K562 (cell line): ENCODE data around the gene UNC5B. TPM values are rescaled to one million over a fixed set of nuclear protein-coding genes. Genes with fewer than 3 reads are reported as not detected.

Experiments
- ARID1B ChIP-seq: fragments of 450-650 bp; IDR thresholded peaks from 2 replicates; pipeline ENCODE4 v1.6.1; 2016; ENCODE audit warnings: antibody characterized with exemption, mild to moderate bottlenecking, inconsistent platforms
- BRD9 ChIP-seq: fragments of 450-650 bp; IDR thresholded peaks from 2 replicates; pipeline ENCODE4 v1.6.1; 2018; ENCODE audit warnings: low read depth; ENCODE audit not compliant: partially characterized antibody
- CXXC5 ChIP-seq: fragments of 250-450 bp; sonication (Bioruptor Pico); IDR thresholded peaks from 2 replicates; pipeline ENCODE4 v1.8.0; 2022; ENCODE audit warnings: inconsistent platforms, mild to moderate bottlenecking, moderate library complexity
- DACH1 ChIP-seq: fragments of 450-650 bp; IDR thresholded peaks from 2 replicates; pipeline ENCODE4 v1.6.1; 2018; ENCODE audit not compliant: partially characterized antibody
- EWSR1 ChIP-seq: fragments of 450-650 bp; IDR thresholded peaks from 2 replicates; pipeline ENCODE4 v1.6.1; 2018; ENCODE audit warnings: borderline replicate concordance, mild to moderate bottlenecking, low read depth, moderate library complexity; ENCODE audit not compliant: partially characterized antibody
- FOSL1 ChIP-seq: fragments of 200-800 bp; sonication (Bioruptor generic); conservative IDR thresholded peaks from 2 replicates; pipeline ENCODE4 v1.6.1; 2016; ENCODE audit warnings: missing genetic modification characterization, missing compliant biosample characterization
- FUS ChIP-seq: fragments of 200-400 bp; formaldehyde crosslinking; optimal IDR thresholded peaks from 2 replicates; pipeline ENCODE3; 2017; ENCODE audit warnings: low read depth, low read length
- HCFC1 ChIP-seq: IDR thresholded peaks from 2 replicates; pipeline ENCODE4 v1.6.1; 2012; ENCODE audit warnings: low read depth, low read length, improper control_type of control experiment
- HDGF ChIP-seq: fragments of 450-650 bp; IDR thresholded peaks from 2 replicates; pipeline ENCODE4 v1.6.1; 2016
- HMG20B ChIP-seq: fragments of 250-450 bp; sonication (Bioruptor Pico); IDR thresholded peaks from 2 replicates; pipeline ENCODE4 v1.5.0; 2021; ENCODE audit warnings: mild to moderate bottlenecking
- JUN ChIP-seq, 2 experiments: sonication (generic) in 1 of 2; formaldehyde crosslinking in 1 of 2; IDR thresholded peaks; 2 replicates each; pipeline versions ENCODE4 v1.6.1 to v1.8.0; 2012 to 2022; ENCODE audit warnings: borderline replicate concordance in 2 of 2, mild to moderate bottlenecking in 2 of 2, improper control_type of control experiment in 1 of 2, low read depth in 1 of 2, low read length in 1 of 2, missing genetic modification reagents in 1 of 2
- KDM5B ChIP-seq: fragments of 200-600 bp; sonication (generic); IDR thresholded peaks from 2 replicates; pipeline ENCODE4 v1.6.1; 2012; ENCODE audit warnings: low read depth, mild to moderate bottlenecking, moderate library complexity, low read length, control low read depth, inconsistent platforms; ENCODE audit not compliant: insufficient replicate concordance
- NCOA4 ChIP-seq: fragments of 450-650 bp; IDR thresholded peaks from 2 replicates; pipeline ENCODE4 v1.6.1; 2018; ENCODE audit warnings: mild to moderate bottlenecking; ENCODE audit not compliant: partially characterized antibody
- NUFIP1 ChIP-seq: fragments of 450-650 bp; IDR thresholded peaks from 2 replicates; pipeline ENCODE4 v1.6.1; 2018; ENCODE audit not compliant: partially characterized antibody
- TAF15 ChIP-seq: fragments of 200-400 bp; formaldehyde crosslinking; IDR thresholded peaks from 2 replicates; pipeline ENCODE4 v1.6.1; 2017; ENCODE audit warnings: mild to moderate bottlenecking, low read depth, low read length, moderate library complexity
- TSC22D4 ChIP-seq: fragments of 450-650 bp; IDR thresholded peaks from 2 replicates; pipeline ENCODE4 v1.6.1; 2016; ENCODE audit warnings: missing genetic modification characterization, missing biosample characterization, control low read depth
- XRCC5 ChIP-seq: fragments of 200-400 bp; formaldehyde crosslinking; IDR thresholded peaks from 2 replicates; pipeline ENCODE4 v1.6.1; 2017; ENCODE audit warnings: low read depth, mild to moderate bottlenecking, low read length
- ZNF165 ChIP-seq: fragments of 250-450 bp; sonication (Bioruptor Pico); IDR thresholded peaks from 2 replicates; pipeline ENCODE4 v1.4.0; 2020; ENCODE audit warnings: borderline replicate concordance
- polyA plus RNA-seq, 8 experiments: library from polyadenylated mRNA; depleted of rRNA in 4 of 8; stranded (reverse) in 5 of 8; unstranded in 3 of 8; fragments of >200 nt; fragmentation: Nextera tagmentation in 2 of 8; fragmentation: Illumina TruSeq in 1 of 8; extraction: Ambion mirVana in 2 of 8; extraction: Trizol in 1 of 8; gene quantifications; 2 replicates each; pipeline versions ENCODE4 v1.2.1 to v1.2.3, GENCODE V29; 2011 to 2014; ENCODE audit warnings: inconsistent platforms in 1 of 8, missing spikeins in 1 of 8
- total RNA-seq, 7 experiments: library from RNA; depleted of rRNA in 6 of 7; stranded (reverse); fragments of >200 nt in 6 of 7; fragmentation: Illumina TruSeq in 2 of 7; extraction: Trizol in 2 of 7; gene quantifications; 2 replicates each; pipeline versions ENCODE4 v1.2.1 to v1.2.3, GENCODE V29; 2011 to 2021; ENCODE audit warnings: low replicate concordance in 1 of 7
- TF ChIP-seq, protein P1 (sequence below): fragments of 250-450 bp; sonication (Bioruptor Pico); IDR thresholded peaks from 2 replicates; pipeline ENCODE4 v1.8.0; 2021; ENCODE audit warnings: moderate library complexity, mild to moderate bottlenecking, inconsistent platforms
- TF ChIP-seq, protein P2 (sequence below): sonication (generic); formaldehyde crosslinking; IDR thresholded peaks from 2 replicates; pipeline ENCODE4 v1.8.0; 2023; ENCODE audit warnings: mild to moderate bottlenecking, missing genetic modification reagents
- TF ChIP-seq, protein P3 (sequence below): fragments of 450-650 bp; IDR thresholded peaks from 2 replicates; pipeline ENCODE4 v1.6.1; 2014; ENCODE audit warnings: low read depth, mild to moderate bottlenecking, moderate library complexity, borderline replicate concordance
- TF ChIP-seq, protein P4 (sequence below): sonication (generic); formaldehyde crosslinking; IDR thresholded peaks from 2 replicates; pipeline ENCODE4 v1.9.0; 2022; ENCODE audit warnings: mild to moderate bottlenecking, missing genetic modification reagents
- TF ChIP-seq, protein P5 (sequence below): fragments of 450-650 bp; IDR thresholded peaks from 2 replicates; pipeline ENCODE4 v1.6.1; 2017; ENCODE audit warnings: antibody characterized with exemption

Gene UNC5B
- total and polyA plus RNA-seq, 9 of the 15 experiments (the other 6 are each of a cell fraction or from before 2014, with no cell fraction given) = 0.10 to 8.4 (median 2.1) TPM

DNA sequence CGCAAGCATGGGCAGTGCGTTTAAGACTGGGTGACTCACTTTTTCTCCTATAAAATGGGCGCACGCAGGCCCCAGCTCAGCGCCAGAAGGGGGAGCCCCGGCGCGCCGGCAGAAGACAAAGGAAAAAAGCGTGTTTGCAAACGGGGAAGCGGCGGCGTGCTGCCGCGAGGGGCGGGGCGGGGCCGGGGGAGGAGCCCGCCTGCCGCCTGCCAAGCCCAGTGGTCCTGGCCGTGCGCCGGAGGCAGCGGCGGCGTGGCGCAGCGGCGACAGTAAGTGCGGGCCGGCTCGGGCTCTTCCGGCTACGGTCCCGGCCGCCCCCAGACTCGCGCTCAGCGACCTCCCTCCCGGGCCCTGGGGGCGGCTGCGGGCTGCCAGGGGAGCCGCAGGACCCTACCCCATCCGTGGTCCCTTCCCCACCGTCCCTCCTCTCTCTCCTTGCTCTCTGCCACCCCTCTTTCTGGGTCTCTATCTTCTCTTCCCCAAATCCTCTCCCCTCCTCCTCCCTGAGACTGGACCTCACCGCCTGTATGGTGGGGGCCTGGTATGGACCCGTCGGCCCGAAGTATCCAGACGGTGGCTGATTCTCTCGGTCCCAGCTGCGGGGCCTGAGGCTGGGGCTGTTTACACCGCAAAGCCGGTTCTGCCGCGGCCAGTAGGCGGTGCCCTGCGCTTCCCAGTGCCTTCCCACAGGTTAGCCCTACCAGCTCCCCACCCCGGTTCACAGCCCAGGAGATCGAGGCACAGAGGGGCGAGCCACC, 106.9 kb downstream of the UNC5B start, which contains the start of gene SLC29A3 (continued):
- peak; percentile 63 for TF ChIP-seq FOSL1 (tag)
- 0 out of 2 replicates have a peak, but pooled peaks have one; percentile 31 for TF ChIP-seq JUN (IDR thresholded peaks at IDR 0.05; ENCODE audit: borderline replicate concordance, low read depth, low read length)
- TF ChIP-seq JUN (CRISPR knock-in tag; IDR thresholded peaks at IDR 0.05; ENCODE audit: borderline replicate concordance) = 0 out of 2 replicates have a peak, but pooled peaks have one; percentile 30
- TF ChIP-seq NUFIP1 = no peak
- no peak for TF ChIP-seq NCOA4
- TF ChIP-seq, protein P1, sequence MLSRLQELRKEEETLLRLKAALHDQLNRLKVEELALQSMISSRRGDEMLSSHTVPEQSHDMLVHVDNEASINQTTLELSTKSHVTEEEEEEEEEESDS (CRISPR knock-in tag) = no peak
- TF ChIP-seq XRCC5 = peak; percentile 42; the same call in 1 of the 2 replicates
- peak; percentile 89; the same call in 1 of the 2 replicates for TF ChIP-seq HDGF
- peak; percentile 44; the same call in 1 of the 2 replicates for TF ChIP-seq HCFC1
- 0 out of 2 replicates have a peak, but pooled peaks have one; percentile 18 for TF ChIP-seq TAF15
- TF ChIP-seq, protein P2, sequence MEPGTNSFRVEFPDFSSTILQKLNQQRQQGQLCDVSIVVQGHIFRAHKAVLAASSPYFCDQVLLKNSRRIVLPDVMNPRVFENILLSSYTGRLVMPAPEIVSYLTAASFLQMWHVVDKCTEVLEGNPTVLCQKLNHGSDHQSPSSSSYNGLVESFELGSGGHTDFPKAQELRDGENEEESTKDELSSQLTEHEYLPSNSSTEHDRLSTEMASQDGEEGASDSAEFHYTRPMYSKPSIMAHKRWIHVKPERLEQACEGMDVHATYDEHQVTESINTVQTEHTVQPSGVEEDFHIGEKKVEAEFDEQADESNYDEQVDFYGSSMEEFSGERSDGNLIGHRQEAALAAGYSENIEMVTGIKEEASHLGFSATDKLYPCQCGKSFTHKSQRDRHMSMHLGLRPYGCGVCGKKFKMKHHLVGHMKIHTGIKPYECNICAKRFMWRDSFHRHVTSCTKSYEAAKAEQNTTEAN = peak; percentile 53; the same call in 1 of the 2 replicates
- no peak for TF ChIP-seq TSC22D4 (tag)
- TF ChIP-seq FUS = peak; percentile 38
- no peak for TF ChIP-seq ZNF165 (CRISPR knock-in tag)
- TF ChIP-seq, protein P3, sequence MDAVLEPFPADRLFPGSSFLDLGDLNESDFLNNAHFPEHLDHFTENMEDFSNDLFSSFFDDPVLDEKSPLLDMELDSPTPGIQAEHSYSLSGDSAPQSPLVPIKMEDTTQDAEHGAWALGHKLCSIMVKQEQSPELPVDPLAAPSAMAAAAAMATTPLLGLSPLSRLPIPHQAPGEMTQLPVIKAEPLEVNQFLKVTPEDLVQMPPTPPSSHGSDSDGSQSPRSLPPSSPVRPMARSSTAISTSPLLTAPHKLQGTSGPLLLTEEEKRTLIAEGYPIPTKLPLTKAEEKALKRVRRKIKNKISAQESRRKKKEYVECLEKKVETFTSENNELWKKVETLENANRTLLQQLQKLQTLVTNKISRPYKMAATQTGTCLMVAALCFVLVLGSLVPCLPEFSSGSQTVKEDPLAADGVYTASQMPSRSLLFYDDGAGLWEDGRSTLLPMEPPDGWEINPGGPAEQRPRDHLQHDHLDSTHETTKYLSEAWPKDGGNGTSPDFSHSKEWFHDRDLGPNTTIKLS = 0 out of 2 replicates have a peak, but pooled peaks have one; percentile 55
- peak; percentile 67 for TF ChIP-seq KDM5B
- TF ChIP-seq ARID1B = peak; percentile 29
- peak; percentile 71 for TF ChIP-seq BRD9
- TF ChIP-seq HMG20B (CRISPR knock-in tag) = no peak
- TF ChIP-seq, protein P4, sequence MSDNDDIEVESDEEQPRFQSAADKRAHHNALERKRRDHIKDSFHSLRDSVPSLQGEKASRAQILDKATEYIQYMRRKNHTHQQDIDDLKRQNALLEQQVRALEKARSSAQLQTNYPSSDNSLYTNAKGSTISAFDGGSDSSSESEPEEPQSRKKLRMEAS = no peak; the same call in 1 of the 2 replicates
- TF ChIP-seq, protein P5, sequence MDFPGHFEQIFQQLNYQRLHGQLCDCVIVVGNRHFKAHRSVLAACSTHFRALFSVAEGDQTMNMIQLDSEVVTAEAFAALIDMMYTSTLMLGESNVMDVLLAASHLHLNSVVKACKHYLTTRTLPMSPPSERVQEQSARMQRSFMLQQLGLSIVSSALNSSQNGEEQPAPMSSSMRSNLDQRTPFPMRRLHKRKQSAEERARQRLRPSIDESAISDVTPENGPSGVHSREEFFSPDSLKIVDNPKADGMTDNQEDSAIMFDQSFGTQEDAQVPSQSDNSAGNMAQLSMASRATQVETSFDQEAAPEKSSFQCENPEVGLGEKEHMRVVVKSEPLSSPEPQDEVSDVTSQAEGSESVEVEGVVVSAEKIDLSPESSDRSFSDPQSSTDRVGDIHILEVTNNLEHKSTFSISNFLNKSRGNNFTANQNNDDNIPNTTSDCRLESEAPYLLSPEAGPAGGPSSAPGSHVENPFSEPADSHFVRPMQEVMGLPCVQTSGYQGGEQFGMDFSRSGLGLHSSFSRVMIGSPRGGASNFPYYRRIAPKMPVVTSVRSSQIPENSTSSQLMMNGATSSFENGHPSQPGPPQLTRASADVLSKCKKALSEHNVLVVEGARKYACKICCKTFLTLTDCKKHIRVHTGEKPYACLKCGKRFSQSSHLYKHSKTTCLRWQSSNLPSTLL = peak; percentile 11; the same call in 1 of the 2 replicates
- TF ChIP-seq DACH1 = peak; percentile 42
- no peak for TF ChIP-seq EWSR1
- TF ChIP-seq CXXC5 (CRISPR knock-in tag) = peak; percentile 81
